HL-60/S4 treated with retinoic acid at 250 ng/mL for 4 days and 3 days (cell line): ENCODE results near the gene RNF40.

Source experiments
- in situ Hi-C: fragments of 300-500 bp; cut with MboI; formaldehyde crosslinking; loops from 2 replicates; pipeline ENCODE4 v1.7.0; 2022; ENCODE audit warnings: low sequenced_read_pairs

RNF40 gene

DNA sequence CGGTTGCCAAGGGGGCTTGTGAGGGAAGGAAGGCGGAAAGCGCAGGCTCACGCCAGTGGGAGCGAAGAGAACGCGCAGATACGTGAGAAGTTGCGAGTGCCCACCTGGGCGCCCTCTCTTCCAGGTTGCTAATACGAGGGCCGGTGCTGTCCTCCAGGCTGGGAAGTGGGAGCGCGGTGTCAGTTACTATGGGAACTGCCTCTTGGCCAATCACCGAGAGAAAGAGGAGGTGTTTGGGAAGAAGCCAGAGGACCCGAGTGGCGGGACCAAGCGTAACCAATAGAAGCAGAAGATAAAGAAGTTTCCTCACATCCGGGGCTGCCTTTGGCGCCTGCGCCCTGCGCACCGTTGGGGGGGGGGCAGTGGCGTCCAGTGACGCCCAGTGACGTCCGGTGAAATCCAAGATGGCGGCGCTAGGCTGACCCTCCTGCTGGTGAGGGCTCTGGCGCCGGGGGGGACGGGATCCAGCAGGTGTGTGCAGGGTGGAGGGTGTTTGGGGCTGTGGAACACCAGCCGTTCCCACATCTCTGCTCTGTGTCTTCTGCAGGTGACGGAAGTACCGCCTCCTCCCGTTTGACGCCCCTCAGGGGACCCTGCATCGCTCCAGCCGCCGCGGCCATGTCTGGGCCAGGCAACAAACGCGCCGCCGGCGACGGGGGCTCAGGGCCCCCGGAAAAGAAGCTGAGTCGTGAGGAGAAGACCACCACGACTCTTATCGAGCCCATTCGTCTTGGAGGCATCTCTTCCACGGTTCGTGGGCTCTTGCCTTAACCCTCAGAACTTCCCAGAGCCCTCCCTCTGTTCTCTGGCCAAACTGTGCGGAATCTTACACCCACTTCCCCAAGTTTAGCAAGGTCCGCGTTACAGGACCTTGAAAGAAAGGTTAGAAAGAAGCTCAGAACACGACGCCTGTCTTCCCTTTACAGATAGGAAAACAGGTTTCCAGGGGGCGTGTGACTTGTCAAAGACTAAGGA lies at the start of gene RNF40, which contains the start of gene CFAP119:
Gene RNF40, plus strand, starts transcription at position 395 of the 975 bp plus-strand sequence. Its CDS starts 224 bp downstream, at position 619.
Gene CFAP119, minus strand, starts transcription at position 135 of the 975 bp plus-strand sequence. CDS start 314 bp downstream, outside the sequence.
- in situ Hi-C loops, result no loop called here

DNA sequence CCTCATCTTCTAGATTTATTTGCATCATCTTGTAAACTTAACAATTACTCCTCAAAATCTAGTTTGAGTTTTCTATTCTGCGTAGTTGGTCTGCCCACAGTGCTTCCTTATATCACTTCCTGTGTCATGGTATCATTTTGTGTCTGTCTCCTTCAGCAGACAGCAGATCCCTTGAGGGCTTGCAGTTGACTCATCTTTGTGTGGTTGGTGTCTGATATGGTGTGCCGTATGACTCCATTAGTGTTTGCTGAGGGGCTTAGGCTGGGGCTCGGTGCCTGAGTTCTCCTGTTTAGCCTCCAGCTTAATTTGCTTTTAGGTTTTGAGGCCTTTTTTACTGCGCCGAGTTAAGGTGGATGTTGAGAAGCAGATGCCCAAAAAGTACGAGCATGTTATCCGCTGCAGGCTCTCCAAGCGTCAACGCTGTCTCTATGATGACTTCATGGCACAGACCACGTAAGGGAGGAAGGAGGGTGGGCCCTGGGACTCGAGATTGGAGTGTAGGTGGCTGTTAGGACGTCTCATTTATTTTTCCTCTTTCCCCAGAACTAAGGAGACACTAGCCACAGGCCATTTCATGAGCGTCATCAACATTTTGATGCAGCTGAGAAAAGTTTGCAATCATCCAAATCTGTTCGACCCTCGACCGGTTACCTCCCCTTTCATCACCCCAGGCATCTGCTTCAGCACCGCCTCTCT lies 46.2 kb upstream of the RNF40 start:
- in situ Hi-C loops, result no loop called here

DNA sequence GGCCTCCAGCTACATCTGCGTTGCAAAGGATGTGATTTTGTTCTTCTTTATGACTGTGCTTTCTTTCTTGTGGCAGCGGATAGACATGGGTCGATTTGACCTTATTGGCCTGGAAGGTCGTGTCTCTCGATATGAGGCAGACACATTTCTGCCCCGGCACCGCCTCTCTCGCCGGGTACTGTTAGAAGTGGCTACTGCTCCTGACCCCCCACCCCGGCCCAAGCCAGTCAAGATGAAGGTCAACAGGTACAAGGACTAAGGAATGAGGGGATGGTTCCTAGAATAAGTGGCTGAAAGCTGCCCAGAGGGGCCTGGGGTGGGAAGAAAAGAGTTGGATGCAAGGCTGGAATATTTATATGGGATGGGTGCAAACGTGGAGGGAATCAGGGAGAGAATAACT lies 42.0 kb upstream of the RNF40 start:
- in situ Hi-C loops, result no loop called here

GRCh38 chr16:30720694-30721093 lies 41.4 kb upstream of the RNF40 start:
- in situ Hi-C loops, result no loop called here

DNA sequence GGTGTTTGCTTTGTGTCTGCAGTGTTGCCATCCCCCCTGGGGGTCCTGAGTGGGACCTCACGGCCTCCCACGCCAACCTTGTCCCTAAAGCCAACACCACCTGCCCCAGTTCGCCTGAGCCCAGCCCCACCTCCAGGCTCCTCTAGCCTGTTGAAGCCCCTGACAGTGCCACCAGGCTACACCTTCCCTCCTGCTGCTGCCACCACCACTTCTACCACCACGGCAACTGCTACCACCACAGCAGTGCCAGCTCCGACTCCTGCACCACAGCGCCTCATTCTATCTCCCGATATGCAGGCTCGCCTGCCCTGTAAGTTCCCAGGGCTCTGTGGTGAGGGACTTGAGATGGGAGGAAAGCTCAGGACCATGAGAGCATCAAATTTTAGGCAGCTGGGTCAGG lies 41.0 kb upstream of the RNF40 start:
- in situ Hi-C loops, result no loop called here

GRCh38 chr16:30721606-30722005 lies 40.5 kb upstream of the RNF40 start:
- in situ Hi-C loops, result no loop called here

- in situ Hi-C loops, result no loop called here
Observed at GRCh38 chr16:30722443-30722842, 39.7 kb upstream of the RNF40 start.

DNA sequence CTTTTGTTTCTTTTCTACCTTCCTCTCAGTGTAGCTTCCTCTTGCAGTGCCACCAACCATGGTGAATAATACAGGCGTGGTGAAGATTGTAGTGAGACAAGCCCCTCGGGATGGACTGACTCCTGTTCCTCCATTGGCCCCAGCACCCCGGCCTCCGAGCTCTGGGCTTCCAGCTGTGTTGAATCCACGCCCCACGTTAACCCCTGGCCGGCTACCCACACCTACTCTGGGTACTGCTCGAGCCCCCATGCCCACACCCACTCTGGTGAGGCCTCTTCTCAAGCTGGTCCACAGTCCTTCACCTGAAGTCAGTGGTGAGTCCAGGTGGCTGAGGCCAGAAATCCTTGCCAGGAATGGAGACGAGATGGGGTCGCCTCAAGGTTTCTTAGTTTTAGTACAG lies 39.2 kb upstream of the RNF40 start:
- in situ Hi-C loops, result no loop called here

DNA sequence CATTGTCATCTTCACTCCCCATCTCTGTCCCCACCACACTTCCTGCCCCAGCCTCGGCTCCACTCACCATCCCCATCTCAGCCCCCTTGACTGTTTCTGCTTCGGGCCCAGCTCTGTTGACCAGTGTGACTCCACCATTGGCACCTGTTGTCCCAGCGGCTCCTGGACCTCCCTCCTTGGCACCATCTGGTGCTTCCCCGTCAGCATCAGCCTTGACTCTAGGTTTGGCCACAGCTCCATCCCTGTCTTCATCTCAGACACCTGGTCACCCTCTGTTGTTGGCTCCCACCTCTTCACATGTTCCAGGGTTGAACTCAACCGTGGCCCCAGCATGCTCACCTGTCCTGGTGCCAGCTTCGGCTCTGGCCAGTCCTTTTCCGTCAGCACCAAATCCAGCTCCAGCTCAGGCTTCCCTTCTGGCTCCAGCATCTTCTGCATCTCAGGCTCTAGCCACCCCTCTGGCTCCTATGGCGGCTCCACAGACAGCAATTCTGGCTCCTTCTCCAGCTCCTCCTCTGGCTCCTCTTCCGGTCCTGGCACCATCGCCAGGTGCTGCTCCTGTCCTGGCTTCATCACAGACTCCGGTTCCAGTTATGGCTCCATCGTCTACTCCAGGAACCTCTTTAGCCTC lies 38.3 kb upstream of the RNF40 start:
- in situ Hi-C loops, result no loop called here

DNA sequence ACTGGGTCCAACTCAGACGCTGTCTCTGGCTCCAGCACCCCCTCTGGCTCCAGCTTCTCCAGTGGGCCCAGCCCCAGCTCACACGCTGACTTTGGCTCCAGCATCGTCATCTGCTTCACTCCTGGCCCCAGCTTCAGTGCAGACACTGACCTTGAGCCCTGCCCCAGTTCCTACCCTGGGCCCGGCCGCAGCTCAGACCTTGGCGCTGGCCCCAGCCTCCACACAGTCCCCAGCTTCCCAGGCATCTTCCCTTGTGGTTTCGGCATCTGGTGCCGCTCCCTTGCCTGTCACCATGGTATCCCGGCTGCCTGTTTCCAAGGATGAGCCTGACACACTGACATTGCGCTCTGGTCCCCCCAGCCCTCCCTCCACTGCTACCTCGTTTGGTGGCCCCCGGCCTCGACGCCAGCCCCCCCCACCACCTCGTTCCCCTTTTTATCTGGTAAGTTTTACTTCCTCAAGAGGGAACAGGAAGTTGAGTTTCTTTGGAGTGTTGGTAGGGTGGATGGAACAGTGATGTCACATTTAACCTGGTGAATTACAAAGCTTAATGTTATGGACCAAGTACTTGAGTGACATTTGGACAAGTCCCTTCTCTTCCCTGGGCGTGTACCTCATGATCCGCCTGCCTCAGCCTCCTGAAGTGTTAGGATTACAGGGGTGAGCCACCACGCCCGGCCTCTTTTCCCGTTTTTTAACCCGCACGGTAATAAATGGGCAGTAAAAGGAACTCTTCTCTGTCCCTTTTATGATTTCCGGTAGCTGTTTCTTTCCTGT lies 37.3 kb upstream of the RNF40 start:
- in situ Hi-C loops, result no loop called here

DNA sequence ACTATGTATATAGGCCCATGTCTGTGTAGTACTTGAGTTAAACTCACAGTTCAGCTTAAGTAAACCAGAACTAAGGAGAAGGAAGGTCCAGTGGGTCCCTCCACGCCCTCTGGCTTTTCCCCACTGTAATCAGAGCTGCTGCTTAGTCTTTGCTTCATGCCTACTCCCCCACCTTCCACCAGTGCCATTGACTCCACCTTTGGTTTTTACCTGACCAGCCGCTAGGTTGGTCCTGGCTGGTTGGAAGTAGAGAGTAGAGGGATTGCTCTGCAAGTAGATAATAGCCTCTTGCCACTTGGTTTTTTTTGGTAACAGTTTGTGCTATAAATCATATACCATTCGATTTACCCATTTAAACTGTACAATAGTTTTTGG lies 36.7 kb upstream of the RNF40 start:
- in situ Hi-C loops, result no loop called here

- in situ Hi-C loops, result no loop called here
Observed at GRCh38 chr16:30728321-30728720, 33.8 kb upstream of the RNF40 start.

DNA sequence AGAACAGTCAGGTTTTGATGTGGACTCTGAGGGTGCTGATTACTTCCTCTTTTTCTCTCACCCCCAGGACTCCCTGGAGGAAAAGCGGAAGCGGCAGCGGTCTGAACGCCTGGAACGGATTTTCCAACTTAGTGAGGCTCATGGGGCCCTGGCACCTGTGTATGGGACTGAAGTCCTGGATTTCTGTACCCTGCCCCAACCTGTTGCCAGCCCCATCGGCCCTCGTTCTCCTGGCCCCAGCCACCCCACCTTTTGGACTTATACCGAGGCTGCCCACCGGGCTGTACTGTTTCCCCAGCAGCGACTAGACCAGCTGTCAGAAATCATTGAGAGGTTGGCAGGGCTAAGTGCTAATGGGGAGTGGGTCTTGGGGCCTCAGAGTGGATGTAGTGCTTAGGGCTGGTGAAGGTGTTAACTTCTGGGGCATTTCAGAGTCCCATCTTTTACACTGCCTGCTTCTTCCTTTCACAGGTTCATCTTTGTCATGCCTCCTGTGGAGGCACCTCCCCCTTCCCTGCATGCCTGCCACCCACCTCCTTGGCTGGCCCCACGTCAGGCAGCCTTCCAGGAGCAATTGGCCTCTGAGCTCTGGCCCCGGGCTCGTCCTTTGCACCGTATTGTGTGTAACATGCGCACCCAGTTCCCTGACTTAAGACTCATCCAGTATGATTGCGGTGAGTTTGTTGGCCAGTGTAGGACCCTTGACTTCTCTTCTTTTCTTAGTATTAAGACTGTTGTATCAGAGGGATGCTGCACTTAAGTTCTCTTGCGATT lies 33.0 kb upstream of the RNF40 start:
- in situ Hi-C loops, result no loop called here

DNA sequence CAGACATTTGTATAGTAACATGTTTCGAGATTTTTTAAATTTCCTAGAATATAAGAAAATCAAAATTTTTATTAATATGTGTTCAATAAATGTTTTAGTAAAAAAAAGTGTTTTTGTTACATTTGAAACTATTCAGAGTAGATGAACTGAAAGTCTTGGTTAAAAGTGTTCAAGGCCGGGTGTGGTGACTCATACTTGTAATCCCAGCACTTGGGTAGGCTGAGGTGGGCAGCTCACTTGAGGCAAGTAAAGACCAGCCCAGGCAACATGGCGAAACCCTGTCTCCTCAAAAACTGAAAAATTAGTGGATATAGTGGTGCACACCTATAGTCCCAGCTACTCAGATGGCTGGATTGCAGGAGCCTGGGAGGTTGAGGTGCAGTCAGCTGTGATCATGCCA lies 30.7 kb upstream of the RNF40 start:
- in situ Hi-C loops, result no loop called here

DNA sequence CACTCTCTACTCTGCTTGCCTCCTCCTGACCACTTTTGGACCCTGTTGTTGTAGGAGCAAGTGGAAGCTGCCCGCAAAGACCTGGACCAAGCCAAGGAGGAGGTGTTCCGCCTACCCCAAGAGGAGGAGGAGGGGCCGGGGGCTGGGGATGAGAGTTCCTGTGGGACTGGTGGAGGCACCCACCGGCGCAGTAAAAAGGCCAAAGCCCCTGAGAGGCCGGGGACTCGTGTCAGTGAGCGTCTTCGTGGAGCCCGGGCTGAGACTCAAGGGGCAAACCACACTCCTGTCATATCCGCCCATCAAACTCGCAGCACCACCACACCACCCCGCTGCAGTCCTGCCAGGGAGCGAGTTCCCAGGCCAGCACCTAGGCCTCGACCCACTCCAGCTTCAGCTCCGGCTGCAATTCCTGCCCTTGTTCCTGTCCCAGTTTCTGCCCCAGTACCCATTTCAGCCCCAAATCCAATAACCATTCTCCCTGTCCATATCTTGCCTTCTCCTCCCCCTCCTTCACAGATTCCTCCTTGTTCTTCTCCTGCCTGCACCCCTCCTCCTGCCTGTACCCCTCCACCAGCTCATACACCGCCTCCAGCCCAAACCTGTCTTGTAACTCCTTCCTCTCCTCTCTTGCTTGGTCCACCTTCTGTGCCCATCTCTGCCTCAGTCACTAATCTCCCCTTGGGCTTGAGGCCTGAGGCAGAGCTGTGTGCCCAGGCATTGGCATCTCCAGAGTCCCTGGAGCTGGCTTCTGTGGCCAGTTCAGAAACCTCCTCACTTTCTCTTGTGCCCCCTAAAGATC lies 24.9 kb upstream of the RNF40 start:
- in situ Hi-C loops, result no loop called here

DNA sequence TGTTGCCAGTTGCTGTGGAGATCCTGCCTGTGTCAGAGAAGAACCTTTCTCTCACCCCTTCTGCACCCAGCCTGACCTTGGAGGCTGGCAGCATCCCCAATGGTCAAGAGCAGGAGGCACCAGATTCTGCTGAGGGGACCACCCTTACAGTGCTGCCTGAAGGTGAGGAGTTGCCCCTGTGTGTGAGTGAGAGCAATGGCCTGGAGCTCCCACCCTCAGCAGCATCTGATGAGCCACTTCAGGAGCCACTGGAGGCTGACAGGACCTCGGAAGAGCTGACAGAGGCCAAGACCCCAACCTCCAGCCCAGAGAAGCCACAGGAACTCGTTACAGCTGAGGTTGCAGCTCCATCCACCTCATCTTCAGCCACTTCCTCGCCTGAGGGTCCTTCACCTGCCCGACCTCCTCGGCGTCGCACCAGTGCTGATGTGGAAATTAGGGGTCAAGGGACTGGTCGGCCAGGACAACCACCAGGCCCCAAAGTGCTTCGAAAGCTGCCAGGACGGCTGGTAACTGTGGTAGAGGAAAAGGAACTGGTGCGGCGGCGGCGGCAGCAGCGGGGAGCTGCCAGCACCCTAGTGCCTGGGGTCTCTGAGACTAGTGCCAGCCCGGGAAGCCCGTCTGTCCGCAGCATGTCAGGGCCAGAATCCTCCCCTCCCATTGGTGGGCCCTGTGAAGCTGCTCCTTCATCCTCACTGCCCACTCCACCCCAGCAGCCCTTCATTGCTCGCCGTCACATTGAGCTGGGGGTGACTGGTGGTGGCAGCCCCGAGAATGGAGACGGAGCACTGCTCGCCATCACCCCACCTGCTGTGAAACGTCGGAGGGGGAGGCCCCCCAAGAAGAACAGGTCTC lies 24.1 kb upstream of the RNF40 start:
- in situ Hi-C loops, result no loop called here

GRCh38 chr16:30738984-30739951 lies 22.9 kb upstream of the RNF40 start:
- in situ Hi-C loops, result no loop called here
